PFSK-1 (cell line): ENCODE data around the gene FASTK.

Source experiments
- FOXP2 ChIP-seq: optimal IDR thresholded peaks from 2 replicates; pipeline ENCODE3; 2011; ENCODE audit warnings: borderline replicate concordance, control low read depth, inconsistent platforms; ENCODE audit not compliant: insufficient read depth; ENCODE audit errors: extremely low read length, extremely low read depth
- POLR2AphosphoS5 ChIP-seq: IDR thresholded peaks from 2 replicates; pipeline ENCODE4 v1.6.1; 2012; ENCODE audit warnings: low read depth, mild to moderate bottlenecking, control low read depth, low read length, moderate library complexity
- SIN3A ChIP-seq: IDR thresholded peaks from 2 replicates; pipeline ENCODE4 v1.6.1; 2012; ENCODE audit warnings: mild to moderate bottlenecking, low read length, moderate library complexity, borderline replicate concordance; ENCODE audit not compliant: insufficient read depth
- TAF1 ChIP-seq: IDR thresholded peaks from 2 replicates; pipeline ENCODE4 v1.6.1; 2012; ENCODE audit warnings: low read length, control low read depth, borderline replicate concordance; ENCODE audit not compliant: insufficient read depth
- TF ChIP-seq, protein P1 (sequence below), 2 experiments: IDR thresholded peaks; 2 replicates each; pipeline versions ENCODE4 v1.6.1 to v1.8.0; 2011 to 2012; ENCODE audit warnings: low read depth in 2 of 2, low read length in 2 of 2, control low read depth in 1 of 2, inconsistent platforms in 1 of 2, mild to moderate bottlenecking in 1 of 2, moderate library complexity in 1 of 2; ENCODE audit not compliant: insufficient read depth in 1 of 2

The FASTK gene

DNA sequence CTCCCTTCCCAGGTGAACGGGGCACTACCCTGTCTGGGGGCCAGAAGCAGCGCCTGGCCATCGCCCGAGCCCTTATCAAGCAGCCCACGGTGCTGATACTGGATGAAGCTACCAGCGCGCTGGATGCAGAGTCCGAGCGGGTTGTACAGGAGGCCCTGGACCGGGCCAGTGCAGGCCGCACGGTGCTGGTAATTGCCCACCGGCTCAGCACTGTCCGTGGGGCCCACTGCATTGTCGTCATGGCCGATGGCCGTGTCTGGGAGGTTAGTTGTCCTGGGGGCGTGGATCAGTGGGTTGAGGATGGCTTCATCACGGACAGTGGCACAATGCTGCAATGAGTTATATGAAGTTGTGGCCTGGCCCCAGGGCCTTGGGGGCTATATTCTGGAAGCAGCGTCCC is 36.6 kb downstream of the FASTK start:
- no peak for TF ChIP-seq FOXP2
- TF ChIP-seq, protein P1, sequence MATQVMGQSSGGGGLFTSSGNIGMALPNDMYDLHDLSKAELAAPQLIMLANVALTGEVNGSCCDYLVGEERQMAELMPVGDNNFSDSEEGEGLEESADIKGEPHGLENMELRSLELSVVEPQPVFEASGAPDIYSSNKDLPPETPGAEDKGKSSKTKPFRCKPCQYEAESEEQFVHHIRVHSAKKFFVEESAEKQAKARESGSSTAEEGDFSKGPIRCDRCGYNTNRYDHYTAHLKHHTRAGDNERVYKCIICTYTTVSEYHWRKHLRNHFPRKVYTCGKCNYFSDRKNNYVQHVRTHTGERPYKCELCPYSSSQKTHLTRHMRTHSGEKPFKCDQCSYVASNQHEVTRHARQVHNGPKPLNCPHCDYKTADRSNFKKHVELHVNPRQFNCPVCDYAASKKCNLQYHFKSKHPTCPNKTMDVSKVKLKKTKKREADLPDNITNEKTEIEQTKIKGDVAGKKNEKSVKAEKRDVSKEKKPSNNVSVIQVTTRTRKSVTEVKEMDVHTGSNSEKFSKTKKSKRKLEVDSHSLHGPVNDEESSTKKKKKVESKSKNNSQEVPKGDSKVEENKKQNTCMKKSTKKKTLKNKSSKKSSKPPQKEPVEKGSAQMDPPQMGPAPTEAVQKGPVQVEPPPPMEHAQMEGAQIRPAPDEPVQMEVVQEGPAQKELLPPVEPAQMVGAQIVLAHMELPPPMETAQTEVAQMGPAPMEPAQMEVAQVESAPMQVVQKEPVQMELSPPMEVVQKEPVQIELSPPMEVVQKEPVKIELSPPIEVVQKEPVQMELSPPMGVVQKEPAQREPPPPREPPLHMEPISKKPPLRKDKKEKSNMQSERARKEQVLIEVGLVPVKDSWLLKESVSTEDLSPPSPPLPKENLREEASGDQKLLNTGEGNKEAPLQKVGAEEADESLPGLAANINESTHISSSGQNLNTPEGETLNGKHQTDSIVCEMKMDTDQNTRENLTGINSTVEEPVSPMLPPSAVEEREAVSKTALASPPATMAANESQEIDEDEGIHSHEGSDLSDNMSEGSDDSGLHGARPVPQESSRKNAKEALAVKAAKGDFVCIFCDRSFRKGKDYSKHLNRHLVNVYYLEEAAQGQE (IDR thresholded peaks at IDR 0.05; ENCODE audit: insufficient read depth in 1 of 2, low read depth in 2 of 2, low read length in 2 of 2), result no peak
- no peak for TF ChIP-seq POLR2AphosphoS5
- no peak for TF ChIP-seq SIN3A
- TF ChIP-seq TAF1, result no peak

DNA sequence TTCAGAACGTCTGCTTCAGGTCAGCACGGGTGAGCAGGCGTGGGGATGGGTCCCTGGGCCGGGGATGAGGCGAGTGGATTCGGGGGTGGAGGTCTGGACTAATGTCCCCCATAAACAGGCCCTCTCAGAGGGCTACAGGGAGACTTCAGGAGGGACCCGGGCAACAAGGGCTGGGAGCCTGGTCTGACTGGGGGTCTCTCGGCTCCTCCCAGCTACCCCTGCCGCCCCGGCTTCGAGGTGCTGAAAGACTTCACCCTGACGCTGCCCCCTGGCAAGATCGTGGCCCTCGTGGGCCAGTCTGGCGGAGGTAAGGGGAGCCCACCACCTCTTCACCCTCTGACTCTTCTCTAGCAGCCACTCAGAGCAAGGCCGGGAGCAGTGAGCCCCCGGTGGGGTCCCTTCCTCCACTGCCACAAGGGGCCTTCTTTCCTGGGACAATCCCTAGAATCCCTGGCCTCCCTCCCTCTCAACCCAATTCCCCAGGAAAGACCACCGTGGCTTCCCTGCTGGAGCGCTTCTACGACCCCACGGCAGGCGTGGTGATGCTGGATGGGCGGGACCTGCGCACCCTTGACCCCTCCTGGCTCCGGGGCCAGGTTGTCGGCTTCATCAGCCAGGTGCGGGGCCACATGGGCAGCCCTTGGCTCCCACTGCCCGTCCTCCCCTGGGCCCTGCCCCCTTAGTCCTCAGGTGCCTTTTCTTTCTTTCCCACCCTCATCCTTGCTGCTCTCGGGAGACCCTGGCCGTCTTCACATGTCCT is 39.8 kb downstream of the FASTK start:
- TF ChIP-seq TAF1 (no peak), POLR2AphosphoS5 (no peak), FOXP2 (no peak)
- TF ChIP-seq, protein P1 (IDR thresholded peaks at IDR 0.05; ENCODE audit: insufficient read depth in 1 of 2, low read depth in 2 of 2, low read length in 2 of 2), result no peak

DNA sequence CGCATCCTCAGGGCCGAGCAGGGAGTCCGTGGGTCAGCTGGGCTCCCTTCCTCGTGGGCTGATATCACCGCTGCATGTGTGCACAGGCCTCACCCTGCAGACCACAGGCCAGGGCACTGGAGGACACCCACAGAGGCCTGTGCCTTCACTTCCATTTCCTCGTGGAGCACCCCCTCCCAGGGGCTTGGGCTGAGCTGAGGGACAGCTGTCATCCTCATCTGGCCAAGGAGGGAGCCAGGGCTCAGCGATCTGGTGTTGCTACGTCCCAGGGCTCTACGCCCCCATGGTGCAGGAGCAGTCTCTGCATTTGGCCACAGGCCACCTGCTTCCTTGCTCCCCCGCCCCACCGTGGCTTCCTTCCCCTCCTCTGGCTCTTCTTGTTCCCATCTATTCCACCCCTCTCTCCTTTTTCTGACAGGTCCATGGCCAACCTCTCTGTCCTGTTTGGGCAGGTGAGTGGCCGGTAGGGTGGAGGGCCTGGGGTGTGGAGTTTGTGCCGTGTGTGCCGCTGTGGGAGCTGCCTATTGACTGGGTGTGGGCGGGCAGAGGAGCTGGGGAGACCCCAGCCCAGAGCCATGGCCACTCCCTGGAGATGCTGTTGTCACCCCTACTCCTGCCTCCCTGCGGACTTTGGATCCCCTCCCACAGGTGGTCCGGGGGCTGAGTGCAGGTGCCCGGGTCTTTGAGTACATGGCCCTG is 40.6 kb downstream of the FASTK start:
- TF ChIP-seq TAF1, result no peak
- no peak for TF ChIP-seq SIN3A
- no peak for TF ChIP-seq POLR2AphosphoS5
- TF ChIP-seq FOXP2, result no peak
- TF ChIP-seq, protein P1 (IDR thresholded peaks at IDR 0.05; ENCODE audit: insufficient read depth in 1 of 2, low read depth in 2 of 2, low read length in 2 of 2), result no peak

DNA sequence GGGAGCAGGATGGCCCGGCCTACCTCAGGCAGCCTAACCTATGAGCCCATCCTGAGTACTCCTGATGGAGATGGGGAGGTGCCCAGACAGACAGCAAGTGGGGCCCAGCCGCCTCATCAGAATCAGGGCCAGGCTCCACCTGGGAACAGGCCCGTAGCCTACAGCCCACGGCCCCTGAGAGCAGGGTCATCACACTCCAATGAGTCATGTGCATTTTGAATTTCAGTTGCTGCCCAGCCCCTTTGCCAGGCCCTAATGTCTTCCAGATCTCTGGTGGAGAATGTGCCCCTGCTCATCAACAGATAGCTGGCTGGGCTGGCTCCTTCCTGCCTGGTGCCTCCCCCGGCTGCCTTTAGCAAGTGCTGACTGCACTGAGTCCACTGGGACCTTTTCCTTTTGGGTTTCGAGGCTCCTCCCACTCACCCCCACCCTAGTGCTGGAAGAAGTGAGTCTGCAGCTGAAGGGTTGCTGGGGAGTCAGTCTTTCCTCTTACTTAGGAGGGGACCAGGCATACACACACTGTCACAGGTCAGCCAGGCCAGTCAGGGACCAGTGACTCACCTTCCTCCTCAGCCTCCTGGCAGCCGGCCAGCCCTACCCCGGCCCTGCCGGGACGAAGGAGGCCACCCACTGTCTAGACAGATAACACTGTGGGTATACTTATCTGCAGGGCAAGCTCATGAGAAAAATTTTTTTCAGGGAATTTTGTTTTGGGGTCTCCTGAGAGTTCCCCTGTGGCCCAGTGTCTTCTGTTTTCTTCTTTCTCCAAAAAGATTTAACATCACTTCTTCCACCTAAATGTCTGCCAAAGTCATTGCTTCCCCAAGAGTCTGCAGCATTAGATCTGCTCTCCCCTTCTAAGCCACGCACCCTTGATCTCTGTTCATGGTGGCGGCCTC is 41.4 kb downstream of the FASTK start:
- TF ChIP-seq POLR2AphosphoS5 (peak; percentile 48; the same call in 1 of the 2 replicates), SIN3A (no peak), FOXP2 (peak; percentile 82), TAF1 (peak; percentile 32; the same call in 1 of the 2 replicates)
- TF ChIP-seq, protein P1 (IDR thresholded peaks at IDR 0.05; ENCODE audit: insufficient read depth in 1 of 2, low read depth in 2 of 2, low read length in 2 of 2), result no peak; a peak in 1 of 4 replicates
